Loucy (cell line): Measurements from ENCODE around the gene TEAD1.

Experiments
- H2AFZ ChIP-seq: fragments of 200-600 bp; sonication (generic); 2 replicates; pipeline ENCODE4 v1.6.0; 2016; ENCODE audit warnings: antibody characterized with exemption, mild to moderate bottlenecking, low read length, moderate library complexity
- H3F3A ChIP-seq: fragments of 200-600 bp; 2 replicates; pipeline ENCODE4 v1.6.0; 2016; ENCODE audit warnings: antibody characterized with exemption, low read depth, mild to moderate bottlenecking
- H3K27me3 ChIP-seq: fragments of 200-600 bp; sonication (generic); 2 replicates; pipeline ENCODE4 v1.6.1; 2014; ENCODE audit warnings: low read length, mild to moderate bottlenecking; ENCODE audit not compliant: insufficient read depth, poor library complexity, severe bottlenecking
- H3K36me3 ChIP-seq: fragments of 200-600 bp; sonication (generic); 2 replicates; pipeline ENCODE4 v1.6.1; 2016; ENCODE audit warnings: low read length; ENCODE audit not compliant: insufficient read depth
- H3K4me1 ChIP-seq: fragments of 200-600 bp; sonication (generic); 2 replicates; pipeline ENCODE4 v1.5.1; 2014; ENCODE audit warnings: low read length, mild to moderate bottlenecking; ENCODE audit not compliant: insufficient read depth, poor library complexity, severe bottlenecking
- H3K4me2 ChIP-seq: fragments of 200-600 bp; sonication (generic); 2 replicates; pipeline ENCODE4 v1.6.0; 2014; ENCODE audit warnings: antibody characterized with exemption, low read length, low read depth, mild to moderate bottlenecking; ENCODE audit not compliant: poor library complexity, severe bottlenecking
- H3K4me3 ChIP-seq: fragments of 200-600 bp; sonication (generic); 2 replicates; pipeline ENCODE4 v1.5.1; 2014; ENCODE audit warnings: low read length, mild to moderate bottlenecking, mixed read lengths; ENCODE audit not compliant: poor library complexity, severe bottlenecking
- H3K79me2 ChIP-seq: fragments of 200-600 bp; sonication (generic); 2 replicates; pipeline ENCODE4 v1.6.1; 2014; ENCODE audit warnings: low read length; ENCODE audit not compliant: insufficient read depth
- H3K9ac ChIP-seq: fragments of 200-600 bp; sonication (generic); 2 replicates; pipeline ENCODE4 v1.6.0; 2014; ENCODE audit warnings: mild to moderate bottlenecking, low read depth, low read length, moderate library complexity; ENCODE audit not compliant: poor library complexity, severe bottlenecking
- H3K9me2 ChIP-seq: fragments of 200-600 bp; sonication (generic); replicated peaks from 2 replicates; pipeline ENCODE4 v1.6.1; 2016; ENCODE audit warnings: low read depth, low read length, mixed read lengths
- H3K9me3 ChIP-seq: fragments of 200-600 bp; sonication (generic); 2 replicates; pipeline ENCODE4 v1.6.1; 2014; ENCODE audit warnings: mild to moderate bottlenecking, antibody characterized with exemption, low read length, low read depth; ENCODE audit not compliant: insufficient read depth
- H4K20me1 ChIP-seq: fragments of 200-600 bp; sonication (generic); 2 replicates; pipeline ENCODE4 v1.6.0; 2014; ENCODE audit warnings: antibody characterized with exemption, low read length, mild to moderate bottlenecking; ENCODE audit not compliant: insufficient read depth, poor library complexity, severe bottlenecking
- EZH2phosphoT487 ChIP-seq: fragments of 200-600 bp; IDR thresholded peaks from 2 replicates; pipeline ENCODE4 v1.6.1; 2018; ENCODE audit warnings: antibody characterized with exemption, mild to moderate bottlenecking, moderate library complexity, borderline replicate concordance
- TF ChIP-seq, protein P1 (sequence below): fragments of 200-600 bp; sonication (generic); conservative IDR thresholded peaks from 2 replicates; pipeline ENCODE4 v1.5.1; 2014; ENCODE audit warnings: mild to moderate bottlenecking, antibody characterized with exemption, low read length

Gene TEAD1

DNA sequence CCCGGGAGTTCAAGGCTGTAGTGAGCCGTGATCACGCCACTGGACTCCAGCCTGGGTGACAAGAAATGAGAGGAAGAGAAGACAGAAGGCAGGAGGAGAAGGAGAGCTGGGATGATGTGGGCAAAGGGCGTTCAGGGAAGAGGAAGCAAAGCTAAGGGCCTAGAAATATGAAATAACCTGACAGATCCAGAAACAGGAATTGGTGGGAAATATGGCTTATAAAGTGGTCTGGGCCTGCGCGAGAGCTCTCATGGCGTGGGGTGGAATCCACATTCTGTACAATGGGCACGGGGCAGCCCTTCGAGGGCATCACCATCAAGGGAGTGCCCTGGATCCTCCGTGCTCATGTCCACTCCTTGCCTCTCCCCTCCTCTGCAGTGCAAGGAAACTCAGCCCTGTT lies 288.1 kb downstream of the TEAD1 start:
- Histone ChIP-seq H4K20me1 (no peaks in the 10 kb centered on the region), H3K27me3 (no peaks in the 10 kb centered on the region), H3K9me3 (no peaks in the 10 kb centered on the region), H3K4me2 (no peak overlapping the region), H3K4me3 (no peak overlapping the region), H3K9me2 (no peaks in the 10 kb centered on the region), H3F3A (no peaks in the 10 kb centered on the region), H2AFZ (no peak overlapping the region), H3K79me2 (no peaks in the 10 kb centered on the region), H3K4me1 (no peaks in the 10 kb centered on the region), H3K9ac (no peak overlapping the region), H3K36me3 (no peaks in the 10 kb centered on the region)
- TF ChIP-seq, protein P1, sequence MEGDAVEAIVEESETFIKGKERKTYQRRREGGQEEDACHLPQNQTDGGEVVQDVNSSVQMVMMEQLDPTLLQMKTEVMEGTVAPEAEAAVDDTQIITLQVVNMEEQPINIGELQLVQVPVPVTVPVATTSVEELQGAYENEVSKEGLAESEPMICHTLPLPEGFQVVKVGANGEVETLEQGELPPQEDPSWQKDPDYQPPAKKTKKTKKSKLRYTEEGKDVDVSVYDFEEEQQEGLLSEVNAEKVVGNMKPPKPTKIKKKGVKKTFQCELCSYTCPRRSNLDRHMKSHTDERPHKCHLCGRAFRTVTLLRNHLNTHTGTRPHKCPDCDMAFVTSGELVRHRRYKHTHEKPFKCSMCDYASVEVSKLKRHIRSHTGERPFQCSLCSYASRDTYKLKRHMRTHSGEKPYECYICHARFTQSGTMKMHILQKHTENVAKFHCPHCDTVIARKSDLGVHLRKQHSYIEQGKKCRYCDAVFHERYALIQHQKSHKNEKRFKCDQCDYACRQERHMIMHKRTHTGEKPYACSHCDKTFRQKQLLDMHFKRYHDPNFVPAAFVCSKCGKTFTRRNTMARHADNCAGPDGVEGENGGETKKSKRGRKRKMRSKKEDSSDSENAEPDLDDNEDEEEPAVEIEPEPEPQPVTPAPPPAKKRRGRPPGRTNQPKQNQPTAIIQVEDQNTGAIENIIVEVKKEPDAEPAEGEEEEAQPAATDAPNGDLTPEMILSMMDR: no peak
- no peak for TF ChIP-seq EZH2phosphoT487

DNA sequence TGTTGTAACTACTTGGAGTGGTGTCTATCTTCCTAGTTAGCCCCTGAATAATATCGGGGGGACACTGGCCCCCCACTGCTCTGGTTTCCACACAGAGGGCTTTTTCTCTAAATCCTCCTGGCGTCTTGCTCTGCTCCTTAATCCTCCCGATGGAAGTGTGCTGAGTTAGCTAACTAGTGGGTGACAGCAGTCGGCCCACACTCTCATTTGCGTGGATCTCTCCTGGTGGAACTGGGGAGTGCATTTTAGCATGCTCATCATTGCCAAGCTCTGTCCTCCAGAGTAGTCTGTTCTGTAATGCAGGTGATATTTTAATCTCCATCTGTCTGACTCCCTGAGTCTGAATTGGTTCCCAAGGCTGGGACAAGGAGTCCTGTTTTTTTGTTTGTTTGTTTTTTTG lies 288.8 kb downstream of the TEAD1 start:
- H3K9ac ChIP-seq: no peak overlapping the region
- no peak for TF ChIP-seq EZH2phosphoT487
- TF ChIP-seq, protein P1: no peak
- H3K9me2 ChIP-seq: no peaks in the 10 kb centered on the region
- no peaks in the 10 kb centered on the region for H3K27me3 ChIP-seq
- H4K20me1 ChIP-seq: no peaks in the 10 kb centered on the region
- H3K36me3 ChIP-seq: no peaks in the 10 kb centered on the region
- no peaks in the 10 kb centered on the region for H3K4me1 ChIP-seq
- H3K4me3 ChIP-seq: no peak overlapping the region
- no peaks in the 10 kb centered on the region for H3F3A ChIP-seq
- H3K9me3 ChIP-seq: no peaks in the 10 kb centered on the region
- H3K4me2 ChIP-seq: no peak overlapping the region
- H2AFZ ChIP-seq: no peak overlapping the region
- H3K79me2 ChIP-seq: no peaks in the 10 kb centered on the region

DNA sequence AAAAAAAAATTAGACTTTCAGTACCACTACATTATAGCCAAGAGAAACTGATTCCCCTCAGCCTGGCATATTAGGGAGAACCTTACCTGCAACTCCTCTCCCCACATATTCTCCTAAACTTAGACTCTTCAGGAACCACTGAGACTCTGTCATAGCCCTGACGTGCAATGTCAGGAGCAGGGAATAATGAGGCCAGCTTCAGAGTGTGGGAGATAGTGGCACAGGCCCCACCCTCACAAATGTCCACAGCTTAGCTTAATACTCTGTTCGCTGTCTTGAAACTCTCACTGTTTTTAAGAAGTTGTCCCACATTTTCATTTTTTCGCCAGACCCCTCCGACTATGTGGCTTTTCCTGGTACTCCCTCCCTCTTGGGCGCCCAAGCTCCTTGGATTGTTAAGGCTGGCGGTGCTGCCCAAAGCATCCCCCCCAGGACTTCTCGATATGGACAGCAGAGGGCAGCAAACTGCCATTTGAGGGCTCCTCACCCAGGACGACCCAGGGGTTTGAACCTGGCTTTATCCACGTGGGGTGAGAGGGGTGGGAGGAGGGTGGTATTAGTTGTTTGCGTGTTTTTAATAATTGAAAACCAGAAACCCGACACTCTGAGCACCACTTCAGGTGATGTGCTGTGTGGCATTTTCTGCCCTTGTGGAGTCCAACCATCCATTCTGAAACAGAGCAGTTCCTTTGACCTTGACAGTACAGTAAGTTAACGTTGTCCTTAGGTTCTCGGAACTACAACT lies 289.7 kb downstream of the TEAD1 start:
- Histone ChIP-seq H3K9ac (no peak overlapping the region), H3K9me3 (no peaks in the 10 kb centered on the region), H3K4me3 (no peak overlapping the region), H3K4me1 (no peaks in the 10 kb centered on the region), H3F3A (no peaks in the 10 kb centered on the region), H2AFZ (no peak overlapping the region), H3K79me2 (no peaks in the 10 kb centered on the region), H3K27me3 (no peaks in the 10 kb centered on the region), H3K36me3 (no peaks in the 10 kb centered on the region), H4K20me1 (no peaks in the 10 kb centered on the region), H3K9me2 (no peaks in the 10 kb centered on the region), H3K4me2 (no peak overlapping the region)
- TF ChIP-seq, protein P1: peak; percentile 89
- no peak for TF ChIP-seq EZH2phosphoT487
